ENCODE data around the gene GBGT1. TPM values are rescaled to one million over a fixed set of nuclear protein-coding genes. Genes with fewer than 3 reads are reported as not detected.

Gene GBGT1
- total RNA-seq, 1 experiment from 2014 or later: not detected

DNA sequence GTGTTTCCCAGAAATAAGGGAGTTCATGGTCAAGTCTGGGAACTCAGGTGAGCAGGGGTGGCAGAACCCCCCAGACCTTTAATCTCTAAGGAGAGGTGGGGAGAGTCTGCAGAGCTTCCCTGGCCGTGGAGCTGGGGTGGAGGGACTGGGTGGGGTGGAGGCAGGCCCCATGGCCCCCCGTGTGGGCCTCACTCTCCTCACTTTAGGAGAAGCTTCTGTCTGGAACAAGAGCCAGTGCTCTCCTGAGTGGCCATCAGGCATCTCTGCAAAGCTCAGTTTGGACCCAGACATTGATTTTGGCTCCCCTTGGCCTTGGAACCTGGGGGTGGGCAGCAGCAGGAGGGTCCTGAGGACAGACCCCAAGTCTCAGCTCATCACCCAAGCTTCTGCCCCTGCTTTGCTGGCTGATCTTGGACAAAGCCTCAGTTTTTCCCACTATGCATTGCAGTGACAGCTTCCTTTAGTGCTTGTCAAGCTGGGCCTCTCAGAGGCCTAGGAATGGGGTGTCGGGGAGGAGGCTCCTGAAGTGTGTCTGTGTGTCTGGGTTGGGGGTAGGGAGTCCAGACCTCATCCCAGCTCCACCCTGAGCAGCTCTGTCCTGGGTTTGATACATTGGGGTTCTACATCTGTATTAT, 3.5 kb upstream of the GBGT1 start:
- Histone ChIP-seq H3K27me3 (ENCODE audit: low read length) (no peaks in the 10 kb centered on the region), H3K4me3 (ENCODE audit: low read length) (no peak overlapping the region), H3K9me2 (replicated peaks; ENCODE audit: low read length) (no peaks in the 10 kb centered on the region), H3K27ac (ENCODE audit: low read length) (no peak overlapping the region), H3K79me2 (ENCODE audit: low read length) (no peaks in the 10 kb centered on the region), H3K36me3 (ENCODE audit: low read depth, low read length) (no peaks in the 10 kb centered on the region), H2AFZ (ENCODE audit: low read length) (no peak overlapping the region), H3F3A (ENCODE audit: low read length, unreplicated experiment) (no peaks in the 10 kb centered on the region), H3K9me3 (ENCODE audit: low read length) (no peaks in the 10 kb centered on the region), H3K4me1 (ENCODE audit: insufficient read depth, low read length) (no peaks in the 10 kb centered on the region), H4K20me1 (ENCODE audit: low read length) (no peaks in the 10 kb centered on the region), H3K4me2 (ENCODE audit: low read length) (no peak overlapping the region), H3K9ac (ENCODE audit: low read length) (no peak overlapping the region)
- POLR2A ChIA-PET (ENCODE audit: unreplicated experiment): no interaction called here
- TF ChIP-seq EZH2 (IDR thresholded peaks at IDR 0.05; ENCODE audit: low read length, unreplicated experiment): no peak
- TF ChIP-seq, protein P1, sequence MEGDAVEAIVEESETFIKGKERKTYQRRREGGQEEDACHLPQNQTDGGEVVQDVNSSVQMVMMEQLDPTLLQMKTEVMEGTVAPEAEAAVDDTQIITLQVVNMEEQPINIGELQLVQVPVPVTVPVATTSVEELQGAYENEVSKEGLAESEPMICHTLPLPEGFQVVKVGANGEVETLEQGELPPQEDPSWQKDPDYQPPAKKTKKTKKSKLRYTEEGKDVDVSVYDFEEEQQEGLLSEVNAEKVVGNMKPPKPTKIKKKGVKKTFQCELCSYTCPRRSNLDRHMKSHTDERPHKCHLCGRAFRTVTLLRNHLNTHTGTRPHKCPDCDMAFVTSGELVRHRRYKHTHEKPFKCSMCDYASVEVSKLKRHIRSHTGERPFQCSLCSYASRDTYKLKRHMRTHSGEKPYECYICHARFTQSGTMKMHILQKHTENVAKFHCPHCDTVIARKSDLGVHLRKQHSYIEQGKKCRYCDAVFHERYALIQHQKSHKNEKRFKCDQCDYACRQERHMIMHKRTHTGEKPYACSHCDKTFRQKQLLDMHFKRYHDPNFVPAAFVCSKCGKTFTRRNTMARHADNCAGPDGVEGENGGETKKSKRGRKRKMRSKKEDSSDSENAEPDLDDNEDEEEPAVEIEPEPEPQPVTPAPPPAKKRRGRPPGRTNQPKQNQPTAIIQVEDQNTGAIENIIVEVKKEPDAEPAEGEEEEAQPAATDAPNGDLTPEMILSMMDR (conservative IDR thresholded peaks at IDR 0.05; ENCODE audit: low read depth, low read length): no peak
- TF ChIP-seq EZH2phosphoT487 (IDR thresholded peaks at IDR 0.05; ENCODE audit: borderline replicate concordance, low read length): no peak
- DNase-seq (no peak), ATAC-seq (no peak)
- CTCF ChIA-PET: no interaction called here
- intact Hi-C loops (cut with micrococcal nuclease): no loop called here
- BruUV-seq (replicated peaks): no TSS peak

- BruUV-seq (replicated peaks): no TSS peak
Measured at GRCh38 chr9:133166392-133166791, 2.7 kb upstream of the GBGT1 start.

GRCh38 chr9:133165452-133165730, 1.7 kb upstream of the GBGT1 start:
- Histone ChIP-seq H3K79me2 (ENCODE audit: low read length) (no peaks in the 10 kb centered on the region), H3K9ac (ENCODE audit: low read length) (no peak overlapping the region), H3K27ac (ENCODE audit: low read length) (no peak overlapping the region), H3K9me3 (ENCODE audit: low read length) (no peaks in the 10 kb centered on the region), H3K9me2 (replicated peaks; ENCODE audit: low read length) (no peaks in the 10 kb centered on the region), H3K27me3 (ENCODE audit: low read length) (no peaks in the 10 kb centered on the region), H3F3A (ENCODE audit: low read length, unreplicated experiment) (no peaks in the 10 kb centered on the region), H3K4me2 (ENCODE audit: low read length) (no peak overlapping the region), H4K20me1 (ENCODE audit: low read length) (no peaks in the 10 kb centered on the region), H3K36me3 (ENCODE audit: low read depth, low read length) (no peaks in the 10 kb centered on the region), H2AFZ (ENCODE audit: low read length) (no peak overlapping the region), H3K4me1 (ENCODE audit: insufficient read depth, low read length) (no peaks in the 10 kb centered on the region), H3K4me3 (ENCODE audit: low read length) (no peak overlapping the region)
- no peak for ATAC-seq
- no TSS peak for BruUV-seq (replicated peaks)
- DNase-seq: no peak
- ChIA-PET POLR2A (ENCODE audit: unreplicated experiment) (no interaction called here), CTCF (no interaction called here)
- TF ChIP-seq, protein P1 (conservative IDR thresholded peaks at IDR 0.05; ENCODE audit: low read depth, low read length): no peak
- TF ChIP-seq EZH2 (IDR thresholded peaks at IDR 0.05; ENCODE audit: low read length, unreplicated experiment) (no peak), EZH2phosphoT487 (IDR thresholded peaks at IDR 0.05; ENCODE audit: borderline replicate concordance, low read length) (no peak)
- intact Hi-C loops (cut with micrococcal nuclease): no loop called here

More at GRCh38 chr9:133166392-133166791, 2.7 kb upstream of the GBGT1 start:
- TF ChIP-seq, protein P1 (conservative IDR thresholded peaks at IDR 0.05; ENCODE audit: low read depth, low read length): no peak
- no peak for TF ChIP-seq EZH2 (IDR thresholded peaks at IDR 0.05; ENCODE audit: low read length, unreplicated experiment)
- TF ChIP-seq EZH2phosphoT487 (IDR thresholded peaks at IDR 0.05; ENCODE audit: borderline replicate concordance, low read length): no peak
- H3K9me3 ChIP-seq (ENCODE audit: low read length): no peaks in the 10 kb centered on the region
- no peak overlapping the region for H3K27ac ChIP-seq (ENCODE audit: low read length)
- intact Hi-C loops (cut with micrococcal nuclease): no loop called here
- ChIA-PET CTCF (no interaction called here), POLR2A (ENCODE audit: unreplicated experiment) (no interaction called here)
- no peaks in the 10 kb centered on the region for H3F3A ChIP-seq (ENCODE audit: low read length, unreplicated experiment)
- H3K9me2 ChIP-seq (replicated peaks; ENCODE audit: low read length): no peaks in the 10 kb centered on the region
- no peak for ATAC-seq
- no peaks in the 10 kb centered on the region for H4K20me1 ChIP-seq (ENCODE audit: low read length)
- no peaks in the 10 kb centered on the region for H3K4me1 ChIP-seq (ENCODE audit: insufficient read depth, low read length)
- no peaks in the 10 kb centered on the region for H3K36me3 ChIP-seq (ENCODE audit: low read depth, low read length)
- no peaks in the 10 kb centered on the region for H3K79me2 ChIP-seq (ENCODE audit: low read length)
- H3K4me3 ChIP-seq (ENCODE audit: low read length): no peak overlapping the region
- H3K27me3 ChIP-seq (ENCODE audit: low read length): no peaks in the 10 kb centered on the region
- no peak overlapping the region for H3K9ac ChIP-seq (ENCODE audit: low read length)
- no peak for DNase-seq
- H3K4me2 ChIP-seq (ENCODE audit: low read length): no peak overlapping the region
- H2AFZ ChIP-seq (ENCODE audit: low read length): no peak overlapping the region
